ENCODE measurements around the gene TRIM27.
"Not testable (repeated sequence)": the region's sequence is repeated elsewhere in the genome, so short reads cannot be mapped to it uniquely, and the experiment has no call there.

The TRIM27 gene

GRCh38 chr6:28943223-28943556 lies 19.4 kb upstream of the TRIM27 start:
- DNase-seq (ENCODE audit: low read depth in 2 of 2), result no peak

GRCh38 chr6:28941684-28942448 lies 18.1 kb upstream of the TRIM27 start:
- no peak for DNase-seq (ENCODE audit: low read depth in 2 of 2)

- DNase-seq (ENCODE audit: low read depth in 2 of 2), result no peak
Measured at GRCh38 chr6:28940858-28941683, 17.3 kb upstream of the TRIM27 start.

GRCh38 chr6:28940294-28940857 lies 16.6 kb upstream of the TRIM27 start:
- no peak for DNase-seq (ENCODE audit: low read depth in 2 of 2)

GRCh38 chr6:28933069-28933468 lies 9.3 kb upstream of the TRIM27 start:
- DNase-seq (ENCODE audit: low read depth in 2 of 2), result no peak

- DNase-seq (ENCODE audit: low read depth in 2 of 2), result no peak
Measured at GRCh38 chr6:28929887-28930620, 6.3 kb upstream of the TRIM27 start.

- DNase-seq (ENCODE audit: low read depth in 2 of 2), result not testable (repeated sequence)
Measured at GRCh38 chr6:28929339-28929738, 5.6 kb upstream of the TRIM27 start.

GRCh38 chr6:28927846-28928245 lies 4.1 kb upstream of the TRIM27 start:
- no peak for DNase-seq (ENCODE audit: low read depth in 2 of 2)

GRCh38 chr6:28922821-28923317 lies 916 bp downstream of the TRIM27 start:
- DNase-seq (ENCODE audit: low read depth in 2 of 2), result no peak

GRCh38 chr6:28922004-28922820 lies 1.6 kb downstream of the TRIM27 start:
- no peak for DNase-seq (ENCODE audit: low read depth in 2 of 2)

- DNase-seq (ENCODE audit: low read depth in 2 of 2), result no peak
Measured at GRCh38 chr6:28920281-28920680, 3.5 kb downstream of the TRIM27 start.

GRCh38 chr6:28914941-28915340 lies 8.8 kb downstream of the TRIM27 start:
- no peak for DNase-seq (ENCODE audit: low read depth in 2 of 2)

GRCh38 chr6:28910901-28911690 lies 12.7 kb downstream of the TRIM27 start:
- no peak for DNase-seq (ENCODE audit: low read depth in 2 of 2)

- no peak for DNase-seq (ENCODE audit: low read depth in 2 of 2)
Measured at GRCh38 chr6:28907394-28907793, 16.4 kb downstream of the TRIM27 start.

GRCh38 chr6:28906669-28907068 lies 17.1 kb downstream of the TRIM27 start:
- DNase-seq (ENCODE audit: low read depth in 2 of 2), result no peak

- DNase-seq (ENCODE audit: low read depth in 2 of 2), result no peak
Measured at GRCh38 chr6:28903686-28904085, 20.1 kb downstream of the TRIM27 start.

- no peak for DNase-seq (ENCODE audit: low read depth in 2 of 2)
Measured at GRCh38 chr6:28901831-28902230, 22.0 kb downstream of the TRIM27 start.

- DNase-seq (ENCODE audit: low read depth in 2 of 2), result no peak
Measured at GRCh38 chr6:28900577-28901256, 23.1 kb downstream of the TRIM27 start.

GRCh38 chr6:28898710-28898965 lies 25.1 kb downstream of the TRIM27 start:
- DNase-seq (ENCODE audit: low read depth in 2 of 2), result no peak

GRCh38 chr6:28897369-28897745 lies 26.4 kb downstream of the TRIM27 start:
- DNase-seq (ENCODE audit: low read depth in 2 of 2), result no peak

Data from stimulated activated CD4-positive, alpha-beta T cell treated with anti-CD3 and anti-CD28 coated beads, Interleukin-1b, Interleukin-23, amount 100 ng/mL, for 1 hour (primary cell).